ENCODE measurements around the gene UNCX. TPM values are rescaled to one million over a fixed set of nuclear protein-coding genes. Genes with fewer than 3 reads are reported as not detected.

Gene UNCX
- total RNA-seq, 4 donors from 2014 or later = not detected

- DNase-seq (ENCODE audit: extremely low spot score) = no peak
- no peaks in the 10 kb centered on the region for H3K36me3 ChIP-seq
- no peaks in the 10 kb centered on the region for H3K9me3 ChIP-seq
- TF ChIP-seq POLR2AphosphoS5 (IDR thresholded peaks at IDR 0.05) (no peak), EP300 (IDR thresholded peaks at IDR 0.05) (no peak), POLR2A (IDR thresholded peaks at IDR 0.05; ENCODE audit: low read depth) (no peak), CTCF (IDR thresholded peaks at IDR 0.05) (no peak)
- peaks cover 12 to 70% (median 44%) of the 10 kb centered on the region in 4 donors for H3K4me1 ChIP-seq
- H3K4me3 ChIP-seq = no peak overlapping the region
- H3K27ac ChIP-seq (replicated peaks in 1 of 4) = no peak overlapping the region
- intact Hi-C loops (cut with DNase I) = no loop called here
- WGBS = 9% methylated on average over 27 of the region's 27 CpGs
- peaks cover 38 to 98% (median 87%) of the 10 kb centered on the region in 4 donors for H3K27me3 ChIP-seq
Measured at GRCh38 chr7:1238931-1239802, 6.5 kb downstream of the UNCX start.

- intact Hi-C loops (cut with DNase I) = no loop called here
- Histone ChIP-seq H3K27me3 (peaks cover 35 to 98% (median 88%) of the 10 kb centered on the region in 4 donors), H3K27ac (replicated peaks in 1 of 4) (no peak overlapping the region), H3K9me3 (no peaks in the 10 kb centered on the region), H3K4me3 (no peak overlapping the region), H3K4me1 (peaks cover 12 to 68% (median 43%) of the 10 kb centered on the region in 4 donors), H3K36me3 (no peaks in the 10 kb centered on the region)
- 6% methylated on average over 28 of the region's 29 CpGs for WGBS
- TF ChIP-seq POLR2AphosphoS5 (IDR thresholded peaks at IDR 0.05) (no peak), POLR2A (IDR thresholded peaks at IDR 0.05; ENCODE audit: low read depth) (no peak), EP300 (IDR thresholded peaks at IDR 0.05) (no peak), CTCF (IDR thresholded peaks at IDR 0.05) (no peak)
- no peak for DNase-seq (ENCODE audit: extremely low spot score)
Measured at GRCh38 chr7:1239803-1240516, 7.3 kb downstream of the UNCX start.

- intact Hi-C loops (cut with DNase I) = no loop called here
- TF ChIP-seq POLR2AphosphoS5 (IDR thresholded peaks at IDR 0.05) = no peak
- TF ChIP-seq CTCF (IDR thresholded peaks at IDR 0.05) = no peak
- no peak for TF ChIP-seq POLR2A (IDR thresholded peaks at IDR 0.05; ENCODE audit: low read depth)
- TF ChIP-seq EP300 (IDR thresholded peaks at IDR 0.05) = no peak
- DNase-seq (ENCODE audit: extremely low spot score) = no peak
- H3K27ac ChIP-seq (replicated peaks in 1 of 4) = no peak overlapping the region
- peaks cover 28 to 98% (median 87%) of the 10 kb centered on the region in 4 donors for H3K27me3 ChIP-seq
- H3K4me1 ChIP-seq = peaks cover 9 to 61% (median 35%) of the 10 kb centered on the region in 4 donors
- no peaks in the 10 kb centered on the region for H3K36me3 ChIP-seq
- WGBS = 12% methylated on average over 25 of the region's 40 CpGs
- no peak overlapping the region for H3K4me3 ChIP-seq
- H3K9me3 ChIP-seq = no peaks in the 10 kb centered on the region
Measured at GRCh38 chr7:1240517-1241257, 8.0 kb downstream of the UNCX start.

- no peak overlapping the region for H3K27ac ChIP-seq (replicated peaks in 1 of 4)
- no peaks in the 10 kb centered on the region for H3K36me3 ChIP-seq
- intact Hi-C loops (cut with DNase I) = no loop called here
- H3K9me3 ChIP-seq = no peaks in the 10 kb centered on the region
- H3K4me1 ChIP-seq = peaks cover 7 to 57% (median 33%) of the 10 kb centered on the region in 4 donors
- no peak for TF ChIP-seq POLR2A (IDR thresholded peaks at IDR 0.05; ENCODE audit: low read depth)
- no peak for TF ChIP-seq CTCF (IDR thresholded peaks at IDR 0.05)
- TF ChIP-seq POLR2AphosphoS5 (IDR thresholded peaks at IDR 0.05) = no peak
- TF ChIP-seq EP300 (IDR thresholded peaks at IDR 0.05) = no peak
- peaks cover 28 to 98% (median 91%) of the 10 kb centered on the region in 4 donors for H3K27me3 ChIP-seq
- no CpG with 5 or more reads among the region's 38 CpGs for WGBS
- no peak overlapping the region for H3K4me3 ChIP-seq
- no peak for DNase-seq (ENCODE audit: extremely low spot score)
Measured at GRCh38 chr7:1241258-1241602, 8.6 kb downstream of the UNCX start.
